ENCODE measurements around the gene PCSK2.

GRCh38 chr20:17463711-17464110 is 236.9 kb downstream of the PCSK2 start:
- TF ChIP-seq POLR2A (IDR thresholded peaks at IDR 0.05; ENCODE audit: low read length) (no peak), GATA1 (IDR thresholded peaks at IDR 0.05; ENCODE audit: low read depth, low read length) (no peak)

Measured in erythroblast (primary cell).